Glutamatergic neuron (in vitro differentiated cells): Measurements from ENCODE around the gene UAP1L1. TPM values are rescaled to one million over a fixed set of nuclear protein-coding genes. Genes with fewer than 3 reads are reported as not detected.

ENCODE experiments used
- DNase-seq: peaks from one replicate; pipeline ENCODE4 v3.0.0; 2022
- H3K27ac Mint-ChIP-seq: one replicate; pipeline ENCODE4 v1.8.0; 2020; ENCODE audit warnings: mild to moderate bottlenecking, mixed read lengths, inconsistent platforms; ENCODE audit not compliant: unreplicated experiment
- H3K27me3 Mint-ChIP-seq: one replicate; pipeline ENCODE4 v1.8.0; 2020; ENCODE audit warnings: mild to moderate bottlenecking, moderate library complexity, mixed read lengths, inconsistent platforms; ENCODE audit not compliant: unreplicated experiment
- H3K36me3 Mint-ChIP-seq: one replicate; pipeline ENCODE4 v1.8.0; 2020; ENCODE audit warnings: mild to moderate bottlenecking, mixed read lengths, inconsistent platforms; ENCODE audit not compliant: unreplicated experiment
- H3K4me1 Mint-ChIP-seq: one replicate; pipeline ENCODE4 v1.8.0; 2020; ENCODE audit warnings: mild to moderate bottlenecking, low read depth, mixed read lengths, inconsistent platforms; ENCODE audit not compliant: unreplicated experiment
- H3K4me3 Mint-ChIP-seq: one replicate; pipeline ENCODE4 v1.8.0; 2020; ENCODE audit warnings: mild to moderate bottlenecking, mixed read lengths, inconsistent platforms; ENCODE audit not compliant: unreplicated experiment
- H3K9me3 Mint-ChIP-seq: one replicate; pipeline ENCODE4 v1.8.0; 2020; ENCODE audit warnings: mild to moderate bottlenecking, moderate library complexity, mixed read lengths, inconsistent platforms; ENCODE audit not compliant: unreplicated experiment
- CTCF ChIP-seq: fragments of 200-600 bp; sonication (generic); IDR thresholded peaks from one replicate; pipeline ENCODE4 v1.5.0; 2021; ENCODE audit not compliant: partially characterized antibody, unreplicated experiment
- total RNA-seq: library from RNA; stranded (reverse); fragmentation: NEBNext Ultra II Directional; extraction: Animal tissue kit (Norgen Biotek cat#: 25700); gene quantifications from one replicate; pipeline ENCODE4 v1.2.1, GENCODE V29; 2021; ENCODE audit not compliant: unreplicated experiment

The UAP1L1 gene
- total RNA-seq, 1 donor from 2014 or later = 5.1 TPM

DNA sequence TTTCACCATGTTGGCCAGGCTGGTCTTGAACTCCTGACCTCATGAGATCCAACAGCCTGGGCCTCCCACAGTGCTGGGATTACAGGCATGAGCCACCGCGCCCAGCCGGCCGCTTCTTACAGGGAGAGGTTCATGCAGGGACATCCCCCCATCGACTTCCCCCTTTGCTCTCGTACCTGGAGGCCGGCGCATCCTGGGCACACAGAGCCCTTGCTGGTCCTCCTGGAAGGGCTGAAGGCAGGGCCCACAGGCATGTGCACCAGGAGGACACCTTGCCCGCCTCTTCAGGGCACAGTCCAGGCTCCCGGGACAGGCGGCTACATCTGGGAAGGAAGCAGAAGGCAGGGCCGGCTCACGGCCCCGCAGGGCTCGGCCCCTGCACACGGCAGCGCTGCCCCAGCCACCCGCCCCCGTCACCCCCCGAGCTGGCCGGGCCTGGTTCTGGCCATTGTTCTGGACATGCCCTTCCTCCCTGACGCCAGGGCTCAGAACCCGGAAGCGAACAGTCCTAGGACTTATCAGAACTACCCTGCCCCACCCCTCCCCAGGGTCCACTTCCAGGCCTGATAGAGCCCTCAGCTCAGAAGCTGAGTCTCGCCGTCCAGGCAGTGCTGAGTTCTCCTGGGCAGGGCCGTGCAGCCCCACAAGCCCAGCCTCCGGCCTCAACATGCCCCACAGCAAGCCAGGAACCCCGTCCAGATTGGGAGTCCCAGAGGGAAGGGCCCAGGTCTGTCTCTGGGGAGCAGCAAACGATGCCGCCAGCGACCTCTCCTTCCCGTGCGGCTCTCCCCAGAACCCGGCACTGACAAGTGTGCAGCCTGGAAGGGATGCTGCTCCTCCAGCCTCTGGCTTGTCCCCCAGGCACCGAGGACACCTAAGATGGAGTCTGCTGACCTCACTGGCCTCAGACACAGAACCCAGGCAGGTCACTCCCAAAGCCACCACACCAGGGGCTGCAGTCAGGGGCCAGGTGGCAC is 34.3 kb upstream of the UAP1L1 start:
- TF ChIP-seq CTCF = no peak
- Mint-ChIP-seq H3K36me3 (no peaks in the 10 kb centered on the region), H3K4me3 (peak overlapping the region; percentile 72), H3K27me3 (peaks cover 2% of the 10 kb centered on the region), H3K4me1 (no peaks in the 10 kb centered on the region), H3K27ac (no peak overlapping the region), H3K9me3 (peaks cover 2% of the 10 kb centered on the region)
- no peak for DNase-seq

DNA sequence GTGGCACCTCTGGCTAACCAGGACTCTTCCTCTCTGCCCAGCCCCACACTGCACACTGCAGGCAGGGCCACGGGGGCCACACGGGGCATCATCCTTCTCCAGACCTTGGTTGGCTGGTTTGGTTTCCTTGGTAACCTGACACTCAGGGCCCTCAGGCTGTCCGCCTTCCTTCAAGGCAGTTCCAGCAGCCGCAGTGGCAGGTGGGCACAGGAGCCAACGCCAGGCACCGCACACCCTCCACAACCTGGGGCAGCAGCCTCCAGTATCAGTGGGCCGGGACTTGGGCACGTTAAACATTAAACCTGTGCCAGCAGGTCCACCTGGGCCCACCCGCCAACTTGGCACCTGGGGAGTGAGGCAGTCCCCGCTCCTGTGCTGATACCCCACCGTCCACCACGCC is 33.3 kb upstream of the UAP1L1 start:
- Mint-ChIP-seq H3K4me3 (peak overlapping the region; percentile 30), H3K4me1 (no peaks in the 10 kb centered on the region), H3K27ac (no peak overlapping the region), H3K36me3 (no peaks in the 10 kb centered on the region), H3K9me3 (no peaks in the 10 kb centered on the region), H3K27me3 (peaks cover 4% of the 10 kb centered on the region)
- TF ChIP-seq CTCF = no peak
- DNase-seq = no peak

- Mint-ChIP-seq H3K4me3 (peak overlapping the region; percentile 91), H3K36me3 (no peaks in the 10 kb centered on the region), H3K27ac (peak overlapping the region; percentile 48), H3K4me1 (no peaks in the 10 kb centered on the region), H3K9me3 (no peaks in the 10 kb centered on the region), H3K27me3 (peaks cover 4% of the 10 kb centered on the region)
- no peak for DNase-seq
- TF ChIP-seq CTCF = no peak
These were observed 32.7 kb upstream of the UAP1L1 start for GRCh38 chr9:137044502-137045177.

DNA sequence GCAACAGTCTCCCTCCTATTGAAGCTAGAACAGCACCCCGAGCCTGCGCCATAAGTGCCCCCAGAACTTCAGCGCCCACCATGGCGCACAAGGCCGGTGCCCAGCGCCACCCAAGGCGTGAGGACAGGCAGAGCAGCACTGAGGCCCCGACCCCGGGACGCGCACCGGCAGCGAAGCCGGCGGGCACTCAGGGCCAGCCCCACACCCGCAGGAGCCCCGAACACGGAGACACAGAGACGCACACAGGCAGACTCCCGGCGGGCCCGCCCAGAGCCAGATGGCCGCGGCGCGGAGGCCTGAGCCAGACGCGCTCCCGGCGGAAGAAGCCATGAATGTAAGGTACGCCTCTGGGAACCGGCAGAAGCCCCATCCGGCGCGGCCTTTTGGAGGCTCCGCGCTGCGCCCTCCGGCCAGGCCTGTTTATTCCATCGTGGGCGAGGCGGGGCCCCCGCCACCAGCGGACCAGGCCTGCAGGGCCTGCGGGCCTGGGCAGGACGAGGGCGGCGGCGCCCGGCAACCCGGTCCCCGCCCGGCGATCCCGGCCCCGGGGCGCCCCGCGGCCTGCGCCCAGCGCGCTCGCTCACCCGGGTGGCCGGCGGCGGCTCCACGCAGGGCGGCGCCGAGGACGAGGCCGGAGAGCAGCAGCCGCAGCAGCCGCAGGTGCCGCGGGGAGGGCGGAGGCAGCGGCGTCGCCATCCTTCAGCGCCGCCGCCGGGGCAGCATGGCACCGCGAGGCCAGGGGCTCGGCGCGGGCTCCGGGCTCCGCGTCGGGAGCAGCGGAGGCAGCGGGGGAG is 31.8 kb upstream of the UAP1L1 start:
- H3K27me3 Mint-ChIP-seq = peaks cover 4% of the 10 kb centered on the region
- no peak for TF ChIP-seq CTCF
- H3K36me3 Mint-ChIP-seq = no peaks in the 10 kb centered on the region
- H3K27ac Mint-ChIP-seq = peak overlapping the region; percentile 48
- no peaks in the 10 kb centered on the region for H3K9me3 Mint-ChIP-seq
- no peaks in the 10 kb centered on the region for H3K4me1 Mint-ChIP-seq
- DNase-seq = peak; percentile 85
- peak overlapping the region; percentile 91 for H3K4me3 Mint-ChIP-seq
